Fibroblast of mammary gland (primary cell): Measurements from ENCODE around the gene NCCRP1.
A peak's percentile ranks its signal among the peaks of the same experiment; 100 is the strongest.

Experiments used
- DNase-seq: peaks from one replicate; pipeline ENCODE4 v3.0.0-alpha.2; 2010; ENCODE audit warnings: low read depth
- H3K4me3 ChIP-seq: 2 replicates; pipeline ENCODE4 v1.5.1; 2011; ENCODE audit warnings: low read depth, mild to moderate bottlenecking, low read length, moderate library complexity; ENCODE audit not compliant: control insufficient read depth
- CTCF ChIP-seq: conservative IDR thresholded peaks from 2 replicates; pipeline ENCODE4 v1.5.1; 2011; ENCODE audit warnings: low read depth, low read length, inconsistent platforms; ENCODE audit not compliant: control insufficient read depth, insufficient read depth

Gene NCCRP1

GRCh38 chr19:39196860-39197562, at the start of gene NCCRP1:
Gene NCCRP1 (plus strand): TSS chr19:39196964. CDS start chr19:39196983, 19 bp downstream.
- no peak for DNase-seq
- H3K4me3 ChIP-seq, result no peak within 1 kb of the TSS
- TF ChIP-seq CTCF, result no peak

- DNase-seq, result no peak
- TF ChIP-seq CTCF, result no peak
- no peak overlapping the region for H3K4me3 ChIP-seq
Observed at GRCh38 chr19:39147480-39147879, 49.3 kb upstream of the NCCRP1 start.

- TF ChIP-seq CTCF, result no peak
- H3K4me3 ChIP-seq, result no peak overlapping the region
- DNase-seq, result no peak
Observed at GRCh38 chr19:39148939-39149529, 47.7 kb upstream of the NCCRP1 start.

- no peak for TF ChIP-seq CTCF
- no peak overlapping the region for H3K4me3 ChIP-seq
Observed at GRCh38 chr19:39150235-39150634, 46.5 kb upstream of the NCCRP1 start.

GRCh38 chr19:39150807-39151600, 45.8 kb upstream of the NCCRP1 start:
- no peak for TF ChIP-seq CTCF
- H3K4me3 ChIP-seq, result no peak overlapping the region
- DNase-seq, result no peak

More at GRCh38 chr19:39150235-39150634, 46.5 kb upstream of the NCCRP1 start:
- DNase-seq, result no peak

GRCh38 chr19:39152066-39152465, 44.7 kb upstream of the NCCRP1 start:
- TF ChIP-seq CTCF, result no peak
- DNase-seq, result peak; percentile 19
- H3K4me3 ChIP-seq, result no peak overlapping the region
